Neural cell (in vitro differentiated cells): ENCODE data around the gene ELMO1. TPM values are rescaled to one million over a fixed set of nuclear protein-coding genes. Genes with fewer than 3 reads are reported as not detected.

Experiments
- H2AFZ ChIP-seq: fragments of 200-600, 300-800 bp; sonication (generic), shearing (Covaris generic); 2 replicates; pipeline ENCODE4 v1.6.0; 2014; ENCODE audit warnings: low read depth, mild to moderate bottlenecking, antibody characterized with exemption, low read length, moderate library complexity
- H3F3A ChIP-seq: fragments of 200-600 bp; shearing (Covaris generic); 2 replicates; pipeline ENCODE4 v1.6.1; 2016; ENCODE audit warnings: mild to moderate bottlenecking, moderate library complexity, mixed read lengths, antibody characterized with exemption, low read length; ENCODE audit not compliant: insufficient read depth, poor library complexity, severe bottlenecking
- H3K27ac ChIP-seq: fragments of 200-600, 300-800 bp; sonication (generic), shearing (Covaris generic); 2 replicates; pipeline ENCODE4 v1.5.1; 2014; ENCODE audit warnings: mild to moderate bottlenecking, low read length, moderate library complexity
- H3K27me3 ChIP-seq: fragments of 300-800, 200-600 bp; sonication (generic), shearing (Covaris generic); 2 replicates; pipeline ENCODE4 v1.6.0; 2014; ENCODE audit warnings: mild to moderate bottlenecking, low read depth, low read length, moderate library complexity; ENCODE audit not compliant: insufficient read depth
- H3K36me3 ChIP-seq: fragments of 300-800, 200-600 bp; sonication (generic), shearing (Covaris generic); 2 replicates; pipeline ENCODE4 v1.5.1; 2014; ENCODE audit warnings: mild to moderate bottlenecking, antibody characterized with exemption, low read length, moderate library complexity; ENCODE audit not compliant: insufficient read depth
- H3K4me2 ChIP-seq: fragments of 300-800, 200-600 bp; sonication (generic), shearing (Covaris generic); 2 replicates; pipeline ENCODE4 v1.6.0; 2014; ENCODE audit warnings: mild to moderate bottlenecking, low read length
- H3K4me3 ChIP-seq: fragments of 300-800, 200-600 bp; sonication (generic), shearing (Covaris generic); 2 replicates; pipeline ENCODE4 v1.5.1; 2014; ENCODE audit warnings: mild to moderate bottlenecking, low read length, moderate library complexity
- H3K79me2 ChIP-seq: fragments of 200-600 bp; shearing (Covaris generic); replicated peaks from 2 replicates; pipeline ENCODE4 v1.6.0; 2014; ENCODE audit warnings: mild to moderate bottlenecking, low read length, moderate library complexity; ENCODE audit not compliant: insufficient read depth
- H3K9ac ChIP-seq: fragments of 300-800, 200-600 bp; sonication (generic), shearing (Covaris generic); 2 replicates; pipeline ENCODE4 v1.6.1; 2016; ENCODE audit warnings: mild to moderate bottlenecking, low read length, mixed read lengths
- H3K9me2 ChIP-seq: fragments of 200-600 bp; shearing (Covaris generic); 2 replicates; pipeline ENCODE4 v1.6.1; 2016; ENCODE audit warnings: mild to moderate bottlenecking, low read length, mixed read lengths; ENCODE audit not compliant: insufficient read depth
- H3K9me3 ChIP-seq: fragments of 200-600, 300-800 bp; sonication (generic), shearing (Covaris generic); 2 replicates; pipeline ENCODE4 v1.6.1; 2016; ENCODE audit warnings: mild to moderate bottlenecking, mixed run types, low read length, moderate library complexity, mixed read lengths
- H4K20me1 ChIP-seq: fragments of 200-600 bp; shearing (Covaris generic); 2 replicates; pipeline ENCODE4 v1.6.1; 2016; ENCODE audit warnings: mild to moderate bottlenecking, mixed run types; ENCODE audit not compliant: insufficient read depth
- EP300 ChIP-seq: fragments of 450-650 bp; conservative IDR thresholded peaks from 2 replicates; pipeline ENCODE4 v1.6.1; 2014; ENCODE audit warnings: antibody characterized with exemption, mild to moderate bottlenecking, moderate library complexity; ENCODE audit not compliant: poor library complexity, severe bottlenecking
- EZH2 ChIP-seq: fragments of 200-600, 300-800 bp; shearing (Covaris generic), sonication (generic); IDR thresholded peaks from 2 replicates; pipeline ENCODE4 v1.6.1; 2014; ENCODE audit warnings: antibody characterized with exemption, low read length, borderline replicate concordance, mild to moderate bottlenecking; ENCODE audit not compliant: insufficient read depth, poor library complexity, severe bottlenecking
- MXI1 ChIP-seq: fragments of 450-650 bp; conservative IDR thresholded peaks from 2 replicates; pipeline ENCODE4 v1.6.1; 2014; ENCODE audit warnings: antibody characterized with exemption, mild to moderate bottlenecking; ENCODE audit not compliant: poor library complexity, severe bottlenecking
- POLR2AphosphoS5 ChIP-seq: IDR thresholded peaks from 2 replicates; pipeline ENCODE4 v1.6.1; 2012
- RAD21 ChIP-seq: fragments of 450-650 bp; conservative IDR thresholded peaks from 2 replicates; pipeline ENCODE4 v1.6.1; 2014; ENCODE audit warnings: antibody characterized with exemption, mild to moderate bottlenecking, moderate library complexity
- REST ChIP-seq: IDR thresholded peaks from 2 replicates; pipeline ENCODE4 v1.6.1; 2012; ENCODE audit warnings: borderline replicate concordance
- SMC3 ChIP-seq: fragments of 450-650 bp; conservative IDR thresholded peaks from 2 replicates; pipeline ENCODE4 v1.6.1; 2014; ENCODE audit warnings: antibody characterized with exemption, mild to moderate bottlenecking, moderate library complexity; ENCODE audit not compliant: poor library complexity
- TAF1 ChIP-seq: IDR thresholded peaks from 2 replicates; pipeline ENCODE4 v1.6.1; 2012; ENCODE audit warnings: low read depth
- polyA plus RNA-seq: library from polyadenylated mRNA; depleted of rRNA; stranded (reverse); fragments of >200 nt; gene quantifications from 2 replicates; pipeline ENCODE4 v1.2.3, GENCODE V29; 2014
- TF ChIP-seq, protein P1 (sequence below): fragments of 450-650 bp; IDR thresholded peaks from 2 replicates; pipeline ENCODE4 v1.5.1; 2014; ENCODE audit warnings: antibody characterized with exemption, mild to moderate bottlenecking, moderate library complexity; ENCODE audit not compliant: poor library complexity, severe bottlenecking

Gene ELMO1
- polyA plus RNA-seq, 1 donor from 2014 or later, result 12.2 TPM

DNA sequence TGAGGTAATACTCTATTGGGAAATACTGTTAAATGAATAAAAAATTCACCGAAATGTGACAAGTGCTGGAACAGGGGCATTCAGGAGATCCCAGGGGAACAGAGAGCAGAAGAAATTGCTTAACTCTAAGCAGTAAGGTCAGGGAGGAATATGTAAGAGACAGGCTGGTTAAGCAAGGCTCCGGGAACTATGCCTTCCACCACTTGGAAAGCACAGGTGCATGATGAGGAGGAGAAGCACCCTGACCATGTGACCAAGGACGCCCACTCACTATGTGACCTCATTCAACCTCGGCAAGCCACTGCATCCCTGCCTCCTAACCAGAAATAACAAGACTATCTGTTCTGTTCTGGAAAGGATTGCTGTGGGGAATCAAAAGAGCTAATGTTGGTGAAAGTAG lies 218.4 kb downstream of the ELMO1 start:
- H3K9ac ChIP-seq, result no peak overlapping the region
- H3K9me2 ChIP-seq, result no peaks in the 10 kb centered on the region
- no peak overlapping the region for H2AFZ ChIP-seq
- H3K4me3 ChIP-seq, result no peak overlapping the region
- no peak overlapping the region for H3K4me2 ChIP-seq
- TF ChIP-seq EP300 (no peak), TAF1 (no peak), RAD21 (no peak), POLR2AphosphoS5 (no peak), REST (no peak), SMC3 (no peak)
- TF ChIP-seq, protein P1, sequence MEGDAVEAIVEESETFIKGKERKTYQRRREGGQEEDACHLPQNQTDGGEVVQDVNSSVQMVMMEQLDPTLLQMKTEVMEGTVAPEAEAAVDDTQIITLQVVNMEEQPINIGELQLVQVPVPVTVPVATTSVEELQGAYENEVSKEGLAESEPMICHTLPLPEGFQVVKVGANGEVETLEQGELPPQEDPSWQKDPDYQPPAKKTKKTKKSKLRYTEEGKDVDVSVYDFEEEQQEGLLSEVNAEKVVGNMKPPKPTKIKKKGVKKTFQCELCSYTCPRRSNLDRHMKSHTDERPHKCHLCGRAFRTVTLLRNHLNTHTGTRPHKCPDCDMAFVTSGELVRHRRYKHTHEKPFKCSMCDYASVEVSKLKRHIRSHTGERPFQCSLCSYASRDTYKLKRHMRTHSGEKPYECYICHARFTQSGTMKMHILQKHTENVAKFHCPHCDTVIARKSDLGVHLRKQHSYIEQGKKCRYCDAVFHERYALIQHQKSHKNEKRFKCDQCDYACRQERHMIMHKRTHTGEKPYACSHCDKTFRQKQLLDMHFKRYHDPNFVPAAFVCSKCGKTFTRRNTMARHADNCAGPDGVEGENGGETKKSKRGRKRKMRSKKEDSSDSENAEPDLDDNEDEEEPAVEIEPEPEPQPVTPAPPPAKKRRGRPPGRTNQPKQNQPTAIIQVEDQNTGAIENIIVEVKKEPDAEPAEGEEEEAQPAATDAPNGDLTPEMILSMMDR, result no peak
- no peaks in the 10 kb centered on the region for H4K20me1 ChIP-seq
- H3K27me3 ChIP-seq, result no peaks in the 10 kb centered on the region
- H3F3A ChIP-seq, result no peaks in the 10 kb centered on the region
- no peaks in the 10 kb centered on the region for H3K79me2 ChIP-seq
- H3K9me3 ChIP-seq, result no peaks in the 10 kb centered on the region
- no peaks in the 10 kb centered on the region for H3K36me3 ChIP-seq
- H3K27ac ChIP-seq, result no peak overlapping the region

DNA sequence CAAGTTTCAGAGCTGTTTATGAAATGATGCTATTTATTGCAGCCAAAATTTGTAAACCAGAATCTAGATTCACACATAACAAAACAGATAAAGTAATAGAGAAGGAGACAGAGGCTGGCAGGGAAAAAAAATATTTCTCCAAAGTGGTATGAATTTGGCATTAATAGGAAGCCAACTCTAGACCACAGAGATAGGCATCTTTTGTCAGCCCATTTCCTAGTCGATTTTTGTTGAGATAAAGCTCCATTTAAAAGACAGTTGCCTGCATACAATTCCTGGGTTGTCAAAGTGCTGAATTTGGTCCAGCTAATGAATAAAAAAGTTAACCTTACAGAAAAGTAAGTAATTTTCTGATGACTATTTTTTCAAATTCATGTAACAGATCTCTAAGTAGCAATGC lies 219.3 kb downstream of the ELMO1 start:
- H4K20me1 ChIP-seq, result no peaks in the 10 kb centered on the region
- H3K27me3 ChIP-seq, result no peaks in the 10 kb centered on the region
- no peak overlapping the region for H3K27ac ChIP-seq
- no peaks in the 10 kb centered on the region for H3F3A ChIP-seq
- no peak overlapping the region for H3K9ac ChIP-seq
- no peak for TF ChIP-seq MXI1
- no peak for TF ChIP-seq RAD21
- TF ChIP-seq POLR2AphosphoS5, result no peak
- no peak for TF ChIP-seq REST
- TF ChIP-seq SMC3, result no peak
- no peak for TF ChIP-seq TAF1
- TF ChIP-seq EZH2, result no peak
- TF ChIP-seq EP300, result no peak
- TF ChIP-seq, protein P1, result no peak
- no peak overlapping the region for H3K4me2 ChIP-seq
- H3K9me3 ChIP-seq, result no peaks in the 10 kb centered on the region
- no peaks in the 10 kb centered on the region for H3K79me2 ChIP-seq
- H2AFZ ChIP-seq, result no peak overlapping the region
- H3K9me2 ChIP-seq, result no peaks in the 10 kb centered on the region
- no peak overlapping the region for H3K4me3 ChIP-seq
- no peaks in the 10 kb centered on the region for H3K36me3 ChIP-seq
